T-helper 2 cell (primary cell): ENCODE data around the gene DICER1.

Experiments
- DNase-seq, 5 experiments: peaks; one replicate each; pipeline versions ENCODE4 v3.0.0 to v3.0.0-alpha.2; 2012 to 2022

DICER1 gene

DNA sequence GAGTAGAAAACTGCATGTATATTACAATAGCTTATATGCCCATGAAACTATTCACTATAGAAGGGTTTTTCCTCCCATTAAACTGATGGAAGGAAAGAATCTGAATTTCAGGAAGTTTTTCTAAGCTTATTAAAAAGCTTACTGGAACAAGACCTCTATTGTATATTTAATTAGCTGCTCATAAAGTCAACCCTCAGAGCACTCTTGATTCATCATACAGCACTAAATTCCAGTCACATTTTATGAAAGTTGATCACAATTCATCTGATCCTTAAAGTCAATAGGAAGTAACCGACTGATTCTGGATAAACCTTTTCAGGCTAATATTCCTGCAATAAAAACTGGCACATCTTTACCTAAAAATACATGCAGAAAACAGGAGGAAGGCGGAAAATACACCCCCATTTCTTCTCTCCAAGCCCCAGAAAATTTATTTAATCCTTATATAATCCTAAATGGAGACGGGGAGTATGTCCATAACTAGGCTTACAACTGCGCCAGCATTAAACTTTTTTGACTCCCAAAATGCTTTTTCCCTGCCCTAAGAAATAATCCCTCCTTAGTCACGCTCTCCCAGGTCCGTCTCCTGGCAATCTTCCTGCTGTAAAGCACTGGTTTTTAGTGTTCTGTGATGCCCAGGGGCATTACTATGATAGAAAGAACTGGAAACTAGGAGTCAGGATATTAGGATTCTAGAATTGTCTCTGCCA, 35.3 kb downstream of the DICER1 start:
- DNase-seq: no peak

- no peak for DNase-seq
Observed at GRCh38 chr14:95119336-95119735, 38.0 kb downstream of the DICER1 start.

DNA sequence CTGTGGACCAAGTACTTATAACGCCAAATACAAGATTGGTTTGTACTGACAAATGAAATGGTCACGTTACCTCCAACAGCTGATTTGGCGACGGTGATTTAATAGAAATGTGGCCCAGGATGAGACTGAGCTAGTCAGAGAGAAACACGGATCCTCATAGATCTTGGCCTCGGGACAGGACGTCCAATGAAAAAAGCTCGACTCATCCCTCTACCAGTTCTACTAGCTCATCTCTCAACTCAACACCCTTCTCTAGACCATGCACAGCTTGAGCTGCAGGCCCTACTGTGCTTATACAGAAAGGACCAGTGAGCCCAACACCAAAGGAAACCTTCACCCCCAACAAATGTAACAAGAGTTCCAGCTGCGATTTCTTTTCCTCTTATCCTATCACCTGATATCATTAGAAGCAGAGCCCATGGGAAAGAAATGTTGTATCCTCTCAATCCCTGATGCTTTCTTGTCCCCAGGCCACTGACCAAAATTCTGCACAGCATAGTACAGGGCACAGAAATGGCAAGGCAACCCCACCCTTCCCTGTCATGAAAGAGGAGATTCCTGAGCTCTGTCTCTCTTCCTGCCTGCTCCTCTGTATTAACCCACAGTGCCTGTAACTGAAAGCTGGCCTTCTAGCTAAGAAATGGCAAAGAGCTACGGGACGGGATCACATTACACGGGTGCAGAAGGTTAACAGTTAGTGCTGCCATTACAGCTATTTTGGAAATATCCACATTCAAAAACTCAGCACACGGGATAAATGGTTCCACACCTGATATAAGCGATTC, 39.2 kb downstream of the DICER1 start:
- no peak for DNase-seq

DNA sequence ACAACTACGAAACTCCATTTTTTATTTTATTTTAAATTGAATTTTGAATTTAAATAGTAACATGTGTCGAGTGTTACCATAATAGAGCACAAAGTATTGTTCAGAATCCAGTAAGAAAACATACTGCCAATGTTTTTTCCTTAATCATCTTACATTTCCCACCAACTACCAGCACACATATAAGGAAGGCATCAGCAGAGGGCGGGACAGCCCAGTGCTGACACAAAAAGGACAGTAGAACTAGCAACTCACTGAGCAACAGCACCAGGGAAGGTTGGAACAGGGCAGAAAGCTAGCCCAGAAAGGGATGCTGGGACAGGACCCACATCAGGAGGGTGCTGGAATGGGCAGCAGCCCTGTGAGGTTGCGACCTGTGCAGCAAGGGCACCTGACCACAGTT, 43.9 kb downstream of the DICER1 start:
- no peak for DNase-seq

- DNase-seq: no peak
Observed at GRCh38 chr14:95111507-95112164, 45.7 kb downstream of the DICER1 start.

DNA sequence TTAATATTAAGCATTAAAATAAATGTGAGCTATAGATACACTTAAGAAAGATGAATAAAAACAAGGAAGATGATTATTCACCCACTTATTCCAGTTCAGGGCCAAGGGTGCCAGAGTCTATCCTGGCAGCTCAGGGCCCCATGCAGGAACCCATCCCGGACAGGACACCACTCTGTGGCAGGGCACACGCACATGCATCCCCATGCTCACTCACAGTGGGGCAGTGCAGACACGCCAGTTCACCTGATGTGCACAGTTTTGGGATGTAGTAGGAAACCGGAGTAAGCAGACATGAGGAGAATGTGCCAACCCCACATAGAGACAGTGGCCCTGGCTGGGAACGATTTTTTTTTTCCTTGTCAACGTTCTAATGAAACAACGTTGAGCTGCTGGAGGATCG, 47.2 kb downstream of the DICER1 start:
- no peak for DNase-seq

- no peak for DNase-seq
Observed at GRCh38 chr14:95107711-95108110, 49.6 kb downstream of the DICER1 start.

DNA sequence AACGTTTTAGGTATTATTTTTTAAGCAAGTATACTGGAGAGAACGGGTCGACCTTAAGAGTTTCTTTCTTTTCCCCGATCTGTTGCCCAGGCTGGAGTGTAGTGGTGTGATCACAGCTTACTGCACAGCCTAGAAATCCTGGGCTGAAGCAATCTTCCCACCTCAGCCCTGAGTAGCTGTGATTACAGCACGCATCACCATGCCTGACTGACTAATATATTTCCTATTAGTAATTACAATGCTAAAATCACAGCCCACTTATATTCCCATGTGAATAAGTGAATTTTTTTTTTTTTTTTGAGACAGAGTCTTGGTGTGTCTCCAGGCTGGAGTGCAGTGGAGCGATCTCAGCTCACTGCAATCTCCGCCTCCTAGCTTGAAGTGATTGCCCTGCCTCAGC, 50.4 kb downstream of the DICER1 start:
- DNase-seq: no peak

DNA sequence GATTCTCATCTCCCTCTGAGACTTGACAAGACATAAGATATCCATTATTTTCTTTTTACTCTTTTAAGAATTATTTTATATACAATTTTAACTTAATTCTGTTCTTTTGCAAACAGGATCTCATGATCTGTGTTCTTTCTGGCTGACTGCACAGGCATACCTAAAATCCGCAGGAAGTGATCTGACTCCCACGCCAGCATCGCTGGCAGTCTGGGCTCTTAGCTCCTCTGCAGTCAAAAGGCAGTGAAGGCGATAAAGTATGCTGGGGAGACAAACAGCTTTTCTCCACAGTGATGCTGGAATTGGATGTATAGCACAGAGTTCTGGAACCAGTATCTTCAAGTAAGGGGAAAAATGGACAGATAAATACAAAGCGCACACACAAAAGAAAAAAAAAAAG, 52.4 kb downstream of the DICER1 start:
- DNase-seq: no peak

- DNase-seq: no peak
Observed at GRCh38 chr14:95102680-95103044, 54.7 kb downstream of the DICER1 start.

- DNase-seq: no peak
Observed at GRCh38 chr14:95101736-95102679, 55.3 kb downstream of the DICER1 start.

GRCh38 chr14:95098984-95099599, 58.2 kb downstream of the DICER1 start:
- DNase-seq: peak in 1 of 5 experiments; percentile 58

- DNase-seq: no peak
Observed at GRCh38 chr14:95097385-95097784, 59.9 kb downstream of the DICER1 start.

DNA sequence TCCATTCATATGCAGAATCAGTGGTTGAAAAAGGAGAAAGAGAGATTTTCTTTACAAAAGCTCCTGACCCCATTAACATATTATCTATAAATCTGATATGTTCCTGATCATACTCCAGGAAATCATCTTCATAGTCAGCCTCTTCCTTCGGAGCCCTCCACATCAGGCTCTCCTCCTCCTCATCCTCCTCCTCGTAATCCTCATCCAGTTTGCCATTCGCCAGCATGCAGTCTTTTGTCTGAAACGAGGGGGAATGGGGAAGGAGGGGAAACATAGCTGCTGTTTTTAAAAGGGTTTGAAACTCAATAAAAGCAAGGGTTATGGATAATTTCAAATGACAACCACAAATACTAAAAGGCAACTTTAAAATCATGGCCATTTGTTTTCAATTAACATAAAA, 60.9 kb downstream of the DICER1 start:
- no peak for DNase-seq

GRCh38 chr14:95095996-95096395, 61.3 kb downstream of the DICER1 start:
- DNase-seq: no peak

DNA sequence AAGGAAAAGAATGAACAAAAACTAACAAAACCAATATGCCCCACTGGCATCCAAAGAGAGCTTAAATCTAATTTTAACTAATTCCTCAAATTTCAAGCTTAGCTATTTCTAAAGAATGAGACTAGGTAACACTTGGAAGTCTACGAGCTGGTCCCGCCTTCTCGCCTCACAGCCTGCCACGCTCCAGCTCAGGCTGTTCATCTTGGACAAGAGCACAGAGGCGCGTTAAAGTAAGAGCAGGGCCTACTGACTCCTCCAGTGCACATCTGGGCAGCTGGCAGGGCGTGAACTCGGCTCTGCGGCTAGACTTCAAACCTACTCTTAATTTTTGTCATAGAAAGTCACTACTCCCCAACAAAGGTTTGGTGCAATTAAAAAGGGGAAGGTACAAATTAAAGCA, 64.6 kb downstream of the DICER1 start:
- DNase-seq: no peak

GRCh38 chr14:95091581-95091980, 65.7 kb downstream of the DICER1 start:
- DNase-seq: no peak

DNA sequence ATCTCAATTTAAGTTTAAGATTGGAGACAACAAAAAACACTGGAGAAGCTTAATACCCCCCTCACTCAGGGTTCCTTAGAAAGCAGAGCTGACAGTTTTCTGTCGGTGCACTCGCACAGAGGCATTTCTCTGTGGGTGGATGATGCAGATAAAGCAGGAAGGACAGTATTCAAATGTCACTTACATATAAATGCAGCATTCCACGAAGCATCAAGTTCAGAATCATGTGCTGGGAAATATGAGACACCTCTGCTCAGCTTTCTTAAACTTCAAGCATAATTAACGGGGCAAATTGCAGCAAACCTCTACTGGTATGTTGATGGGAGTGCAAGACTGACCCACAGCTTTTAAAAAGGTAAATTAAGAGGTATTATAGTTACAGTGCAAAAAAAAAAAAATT, 68.7 kb downstream of the DICER1 start:
- DNase-seq: no peak

DNA sequence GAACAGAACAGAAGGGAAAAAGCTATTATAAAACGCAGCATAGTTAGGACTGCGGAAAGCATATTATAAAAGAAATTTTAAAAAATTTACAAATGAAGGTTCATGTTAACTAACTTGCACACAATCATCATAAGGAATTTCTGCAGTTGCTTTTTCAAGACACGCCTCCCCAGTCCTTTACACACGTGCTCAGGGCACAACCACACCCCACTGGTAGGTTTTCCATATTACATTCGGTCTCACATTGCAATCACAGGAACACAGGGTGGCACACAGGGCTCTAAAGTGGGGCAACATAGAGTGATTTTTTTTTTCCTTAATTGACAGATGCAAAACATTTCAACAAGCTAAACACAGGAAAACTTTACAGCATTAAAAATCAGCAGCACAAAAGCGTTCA, 69.7 kb downstream of the DICER1 start:
- no peak for DNase-seq

DNA sequence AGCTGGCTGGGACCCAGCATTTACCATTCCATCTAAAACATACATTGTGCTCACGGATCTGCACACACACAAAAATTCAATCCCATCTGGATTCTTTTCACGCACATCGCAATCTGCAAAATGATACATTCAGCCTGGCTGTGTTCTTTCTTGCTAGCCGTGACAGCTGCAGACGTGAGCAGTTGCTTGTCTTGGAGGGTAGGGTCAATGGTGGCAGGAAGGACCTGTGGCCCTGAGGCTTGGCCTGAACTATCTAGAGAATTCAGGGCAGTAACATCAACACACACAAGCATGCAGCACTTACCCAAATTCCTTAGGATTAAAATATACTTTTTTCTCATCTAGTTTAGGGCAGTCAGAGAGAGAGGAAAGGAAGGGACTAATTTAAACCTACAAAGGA, 72.0 kb downstream of the DICER1 start:
- no peak for DNase-seq

GRCh38 chr14:95078867-95079266, 78.5 kb downstream of the DICER1 start:
- no peak for DNase-seq

DNA sequence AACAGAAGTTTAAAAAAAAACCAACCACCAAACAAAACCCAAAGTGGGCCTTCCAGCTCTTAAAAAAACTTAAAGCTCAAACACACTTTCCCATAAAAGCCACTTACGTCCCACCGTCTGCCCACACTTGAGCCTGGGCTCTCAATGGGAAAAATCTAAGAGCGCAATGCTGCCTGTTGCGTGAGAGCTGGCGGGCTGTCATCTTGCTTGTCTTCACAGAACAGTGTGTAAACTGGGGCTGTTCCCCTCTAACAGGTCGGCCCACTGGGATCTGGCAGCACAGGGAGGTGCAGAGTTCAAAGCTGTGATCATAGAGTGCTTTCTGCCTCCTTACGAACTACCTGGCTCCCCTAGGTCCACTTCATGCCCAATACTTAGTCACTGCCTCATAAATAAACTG, 80.0 kb downstream of the DICER1 start:
- no peak for DNase-seq
